SU-DHL-6 (cell line): ENCODE results near the gene ABCA4.

Experiments used
- H2AFZ ChIP-seq: fragments of 200-600 bp; sonication (generic); 2 replicates; pipeline ENCODE4 v1.6.1; 2014; ENCODE audit warnings: low read depth, mild to moderate bottlenecking, moderate library complexity, mixed read lengths, antibody characterized with exemption, low read length; ENCODE audit not compliant: severe bottlenecking
- H3F3A ChIP-seq: fragments of 200-600 bp; shearing (Covaris generic); 2 replicates; pipeline ENCODE4 v1.6.0; 2016; ENCODE audit warnings: antibody characterized with exemption, mild to moderate bottlenecking; ENCODE audit not compliant: insufficient read depth
- H3K27ac ChIP-seq: fragments of 200-600 bp; sonication (generic); 2 replicates; pipeline ENCODE4 v1.5.1; 2016; ENCODE audit warnings: low read depth, mild to moderate bottlenecking, low read length, moderate library complexity, mixed read lengths
- H3K27me3 ChIP-seq: fragments of 200-600 bp; sonication (generic), shearing (Covaris generic); 2 replicates; pipeline ENCODE4 v1.6.0; 2014; ENCODE audit warnings: mild to moderate bottlenecking, low read length
- H3K36me3 ChIP-seq: fragments of 200-600 bp; sonication (generic); 2 replicates; pipeline ENCODE4 v1.6.1; 2014; ENCODE audit warnings: mild to moderate bottlenecking, low read length, mixed read lengths
- H3K4me2 ChIP-seq: fragments of 300-600, 200-600 bp; shearing (Covaris generic), sonication (generic); 2 replicates; pipeline ENCODE4 v1.6.0; 2014; ENCODE audit warnings: low read length, low read depth, mild to moderate bottlenecking; ENCODE audit not compliant: poor library complexity, severe bottlenecking
- H3K4me3 ChIP-seq: fragments of 200-600 bp; sonication (generic); 2 replicates; pipeline ENCODE4 v1.5.1; 2014; ENCODE audit warnings: antibody characterized with exemption, low read length, mild to moderate bottlenecking, mixed read lengths; ENCODE audit not compliant: insufficient read depth, poor library complexity, severe bottlenecking
- H3K79me2 ChIP-seq: fragments of 200-600 bp; sonication (generic); 2 replicates; pipeline ENCODE4 v1.6.1; 2014; ENCODE audit warnings: mild to moderate bottlenecking, low read length, moderate library complexity; ENCODE audit not compliant: insufficient read depth
- H3K9ac ChIP-seq: fragments of 200-600 bp; sonication (generic); 2 replicates; pipeline ENCODE4 v1.7.0; 2014; ENCODE audit warnings: mild to moderate bottlenecking, low read length
- H3K9me2 ChIP-seq: fragments of 200-600 bp; sonication (generic); replicated peaks from 2 replicates; pipeline ENCODE4 v1.6.1; 2014; ENCODE audit warnings: low read length; ENCODE audit not compliant: insufficient read depth
- H3K9me3 ChIP-seq: fragments of 200-600 bp; sonication (generic); 2 replicates; pipeline ENCODE4 v1.6.1; 2014; ENCODE audit warnings: low read length, mixed read lengths; ENCODE audit not compliant: insufficient read depth
- H4K20me1 ChIP-seq: fragments of 200-600 bp; sonication (generic); 2 replicates; pipeline ENCODE4 v1.6.1; 2014; ENCODE audit warnings: low read depth, mild to moderate bottlenecking, antibody characterized with exemption, low read length, moderate library complexity, mixed read lengths
- EZH2phosphoT487 ChIP-seq: fragments of 200-600 bp; sonication (generic), shearing (Covaris generic); conservative IDR thresholded peaks from 2 replicates; pipeline ENCODE4 v1.6.1; 2018; ENCODE audit warnings: mild to moderate bottlenecking, antibody characterized with exemption, low read length, moderate library complexity, mixed read lengths
- TF ChIP-seq, protein P1 (sequence below): fragments of 200-600 bp; sonication (generic); IDR thresholded peaks from one replicate; pipeline ENCODE4 v1.5.1; 2017; ENCODE audit warnings: antibody characterized with exemption, mild to moderate bottlenecking, low read length, moderate library complexity; ENCODE audit not compliant: insufficient read depth, poor library complexity, severe bottlenecking

The ABCA4 gene

DNA sequence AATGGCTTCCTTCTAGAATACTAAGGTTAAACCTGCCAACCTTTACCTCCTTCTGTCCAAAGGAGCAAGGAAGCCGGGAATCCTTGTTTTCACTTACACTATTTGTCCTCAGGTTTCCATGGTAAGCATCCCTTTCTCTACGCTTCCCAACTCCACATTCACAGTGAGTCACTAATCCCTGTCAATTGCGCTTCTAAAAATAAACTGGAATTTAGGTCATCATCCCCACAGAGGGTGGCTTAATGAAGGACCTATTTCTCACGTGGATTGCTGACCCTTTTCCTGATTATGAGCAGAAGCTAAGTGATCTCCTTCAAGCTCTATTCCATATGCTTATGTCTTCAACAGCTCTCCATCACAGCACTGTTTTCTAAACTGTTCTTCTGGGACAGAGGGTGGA, 39.9 kb upstream of the ABCA4 start:
- H3F3A ChIP-seq = no peaks in the 10 kb centered on the region
- no peaks in the 10 kb centered on the region for H3K79me2 ChIP-seq
- no peaks in the 10 kb centered on the region for H4K20me1 ChIP-seq
- H3K9me2 ChIP-seq = no peaks in the 10 kb centered on the region
- TF ChIP-seq, protein P1, sequence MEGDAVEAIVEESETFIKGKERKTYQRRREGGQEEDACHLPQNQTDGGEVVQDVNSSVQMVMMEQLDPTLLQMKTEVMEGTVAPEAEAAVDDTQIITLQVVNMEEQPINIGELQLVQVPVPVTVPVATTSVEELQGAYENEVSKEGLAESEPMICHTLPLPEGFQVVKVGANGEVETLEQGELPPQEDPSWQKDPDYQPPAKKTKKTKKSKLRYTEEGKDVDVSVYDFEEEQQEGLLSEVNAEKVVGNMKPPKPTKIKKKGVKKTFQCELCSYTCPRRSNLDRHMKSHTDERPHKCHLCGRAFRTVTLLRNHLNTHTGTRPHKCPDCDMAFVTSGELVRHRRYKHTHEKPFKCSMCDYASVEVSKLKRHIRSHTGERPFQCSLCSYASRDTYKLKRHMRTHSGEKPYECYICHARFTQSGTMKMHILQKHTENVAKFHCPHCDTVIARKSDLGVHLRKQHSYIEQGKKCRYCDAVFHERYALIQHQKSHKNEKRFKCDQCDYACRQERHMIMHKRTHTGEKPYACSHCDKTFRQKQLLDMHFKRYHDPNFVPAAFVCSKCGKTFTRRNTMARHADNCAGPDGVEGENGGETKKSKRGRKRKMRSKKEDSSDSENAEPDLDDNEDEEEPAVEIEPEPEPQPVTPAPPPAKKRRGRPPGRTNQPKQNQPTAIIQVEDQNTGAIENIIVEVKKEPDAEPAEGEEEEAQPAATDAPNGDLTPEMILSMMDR = no peak
- no peak for TF ChIP-seq EZH2phosphoT487
- no peak overlapping the region for H3K27ac ChIP-seq
- H3K27me3 ChIP-seq = no peaks in the 10 kb centered on the region
- H2AFZ ChIP-seq = no peak overlapping the region
- no peaks in the 10 kb centered on the region for H3K36me3 ChIP-seq
- no peak overlapping the region for H3K9ac ChIP-seq
- H3K4me2 ChIP-seq = no peak overlapping the region
- H3K4me3 ChIP-seq = no peak overlapping the region
- H3K9me3 ChIP-seq = no peaks in the 10 kb centered on the region

GRCh38 chr1:94156096-94156625, 35.2 kb upstream of the ABCA4 start:
- no peak overlapping the region for H3K4me2 ChIP-seq
- TF ChIP-seq, protein P1 = no peak
- no peak for TF ChIP-seq EZH2phosphoT487
- H3K27me3 ChIP-seq = no peaks in the 10 kb centered on the region
- H3K9me3 ChIP-seq = no peaks in the 10 kb centered on the region
- H3K9ac ChIP-seq = no peak overlapping the region
- no peaks in the 10 kb centered on the region for H4K20me1 ChIP-seq
- H3K27ac ChIP-seq = no peak overlapping the region
- H3K36me3 ChIP-seq = no peaks in the 10 kb centered on the region
- H3K79me2 ChIP-seq = no peaks in the 10 kb centered on the region
- no peak overlapping the region for H2AFZ ChIP-seq
- H3K9me2 ChIP-seq = no peaks in the 10 kb centered on the region
- H3K4me3 ChIP-seq = no peak overlapping the region
- no peaks in the 10 kb centered on the region for H3F3A ChIP-seq

- Histone ChIP-seq H3K9ac (no peak overlapping the region), H3K9me3 (no peaks in the 10 kb centered on the region), H3K4me3 (no peak overlapping the region), H3K4me2 (no peak overlapping the region), H3K27ac (no peak overlapping the region), H4K20me1 (no peaks in the 10 kb centered on the region), H3F3A (no peaks in the 10 kb centered on the region), H3K27me3 (no peaks in the 10 kb centered on the region), H3K9me2 (no peaks in the 10 kb centered on the region), H2AFZ (no peak overlapping the region), H3K79me2 (no peaks in the 10 kb centered on the region), H3K36me3 (no peaks in the 10 kb centered on the region)
- no peak for TF ChIP-seq EZH2phosphoT487
- TF ChIP-seq, protein P1 = no peak
Measured at GRCh38 chr1:94154989-94155388, 34.0 kb upstream of the ABCA4 start.
